Putamen (tissue), 1 donor: ENCODE data around the gene KIF26A.
"Not testable (repeated sequence)": the region's sequence is repeated elsewhere in the genome, so short reads cannot be mapped to it uniquely, and the experiment has no call there.

Experiments used
- DNase-seq: peaks from one replicate; pipeline ENCODE4 v3.0.0-alpha.2; 2016; ENCODE audit warnings: low spot score

The KIF26A gene

DNA sequence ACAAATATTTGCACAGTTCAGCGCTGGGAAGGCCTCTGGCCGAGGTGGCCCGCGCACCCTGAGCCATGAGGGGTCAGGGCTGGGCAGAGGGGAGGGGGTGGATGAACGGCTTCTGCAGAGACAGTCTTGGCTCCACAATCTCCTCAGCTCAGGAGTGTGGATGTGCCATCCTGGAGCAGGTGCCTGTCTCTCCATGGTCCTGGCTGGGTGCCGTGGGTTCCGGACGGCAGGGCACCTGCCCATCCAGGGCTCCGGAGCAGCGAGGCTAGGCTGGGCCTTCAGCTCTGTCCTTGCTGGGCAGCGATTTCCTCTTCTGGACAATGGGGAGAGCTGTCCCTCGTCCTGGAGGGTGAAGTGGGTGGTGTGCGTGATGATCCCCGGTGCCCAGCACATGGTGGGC, 55.6 kb downstream of the KIF26A start:
- DNase-seq = no peak

- no peak for DNase-seq
These were observed 56.3 kb downstream of the KIF26A start for GRCh38 chr14:104194716-104195115.

DNA sequence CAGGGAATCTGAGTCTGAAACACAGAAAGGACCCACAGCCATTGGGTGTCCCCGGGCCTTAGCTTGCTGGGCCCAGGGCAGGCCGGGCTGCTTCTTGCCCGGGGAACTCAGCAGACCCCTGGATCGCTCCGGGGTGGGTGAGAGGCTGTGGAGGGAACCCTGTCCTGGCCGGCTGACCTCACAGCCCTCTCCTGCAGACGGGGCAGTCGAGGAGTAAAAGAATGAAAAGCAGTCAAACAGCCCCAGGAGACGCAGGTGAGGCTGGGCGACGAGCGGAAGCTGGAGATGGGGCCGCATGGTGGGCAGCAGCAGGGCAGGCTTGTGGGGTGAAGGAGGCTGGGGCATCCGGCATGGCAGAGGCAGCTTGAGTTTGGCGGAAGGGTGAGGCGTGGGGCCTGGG, 57.0 kb downstream of the KIF26A start:
- DNase-seq = no peak

- DNase-seq = no peak
These were observed 57.5 kb downstream of the KIF26A start for GRCh38 chr14:104195878-104196277.

DNA sequence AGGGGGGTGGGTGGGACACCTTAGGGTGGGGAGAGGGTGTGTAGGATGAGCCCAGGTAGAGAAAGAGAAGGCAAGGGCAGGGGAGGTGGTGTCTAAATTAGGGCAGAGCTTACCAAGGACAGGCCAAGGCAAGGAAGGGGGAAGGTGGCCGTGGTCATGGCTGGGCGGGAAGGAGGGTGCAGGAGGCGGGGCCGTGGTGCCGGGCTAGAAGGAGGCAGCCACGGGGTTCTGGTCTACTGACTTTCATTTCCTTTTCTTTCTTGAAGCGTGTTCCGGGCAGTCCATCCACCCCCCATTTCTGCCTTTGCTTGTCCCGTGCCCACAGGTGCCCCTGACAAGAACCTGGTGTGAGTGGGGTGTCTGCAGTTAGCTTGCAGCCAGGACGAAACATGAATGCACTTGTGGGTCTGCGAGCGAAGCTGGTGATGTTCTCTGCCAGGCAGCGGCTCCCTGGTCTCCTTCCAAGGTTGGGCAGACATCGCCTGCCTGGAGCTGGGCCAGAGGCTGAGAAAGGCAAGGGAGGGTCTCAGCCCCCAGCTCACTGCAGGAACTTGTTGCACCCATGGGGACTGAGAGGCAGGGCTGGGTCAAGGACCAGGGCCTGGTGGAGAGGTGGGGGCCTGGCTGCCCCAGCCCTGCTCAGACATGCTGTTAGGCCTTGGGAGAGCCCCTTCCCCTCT, 58.2 kb downstream of the KIF26A start:
- DNase-seq = no peak

- DNase-seq = no peak
These were observed 59.3 kb downstream of the KIF26A start for GRCh38 chr14:104197449-104198247.

DNA sequence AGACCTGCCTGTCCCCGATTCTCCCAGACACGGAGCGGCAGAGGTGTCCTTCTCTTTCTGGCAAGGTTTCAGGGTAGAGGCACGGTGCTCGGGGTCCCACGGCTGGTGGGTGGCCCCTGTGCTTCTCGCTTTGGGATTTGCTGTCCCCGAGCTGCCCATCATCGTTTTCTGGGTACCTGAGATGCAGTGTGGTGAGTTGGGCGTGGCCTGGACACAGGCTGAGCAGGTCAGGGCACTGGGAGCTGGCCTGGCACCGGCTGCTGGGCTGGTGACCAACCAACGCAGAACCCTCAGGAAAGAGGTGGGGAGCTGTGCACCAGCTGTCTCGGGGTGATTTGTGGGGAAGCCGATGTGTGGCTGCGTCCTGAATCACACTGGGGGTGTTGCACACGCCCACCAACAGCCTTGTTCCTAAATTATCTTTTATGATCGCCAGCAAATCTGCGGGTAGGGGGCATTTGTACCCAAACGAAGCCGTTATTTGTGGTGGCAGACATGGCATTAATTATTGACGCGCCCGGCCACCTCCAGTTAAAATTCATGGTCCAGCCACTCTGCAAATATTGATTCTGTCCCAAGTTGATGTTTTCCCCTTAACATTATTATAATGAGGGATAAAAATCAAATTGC, 61.0 kb downstream of the KIF26A start:
- no peak for DNase-seq

- no peak for DNase-seq
These were observed 61.7 kb downstream of the KIF26A start for GRCh38 chr14:104200106-104200505.

DNA sequence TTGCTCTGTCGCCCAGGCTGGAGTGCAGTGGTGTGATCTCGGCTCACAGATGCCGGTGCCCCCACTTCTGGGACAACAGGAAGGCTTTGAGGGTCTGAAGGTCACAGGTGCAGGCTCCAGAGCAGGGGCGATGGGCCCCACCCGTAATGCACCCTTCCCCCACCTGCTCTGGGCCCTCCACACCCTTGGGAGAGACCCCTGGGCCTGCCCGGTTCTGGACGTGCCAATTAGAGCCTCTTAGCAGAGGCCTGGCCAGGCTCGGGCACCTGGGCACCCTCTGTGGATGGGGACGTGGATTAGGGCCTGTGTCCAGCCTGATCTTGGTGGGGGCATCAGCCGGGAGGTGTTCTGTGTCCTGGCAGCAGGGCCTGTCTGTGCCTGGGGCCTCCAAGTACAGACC, 62.2 kb downstream of the KIF26A start:
- DNase-seq = no peak

DNA sequence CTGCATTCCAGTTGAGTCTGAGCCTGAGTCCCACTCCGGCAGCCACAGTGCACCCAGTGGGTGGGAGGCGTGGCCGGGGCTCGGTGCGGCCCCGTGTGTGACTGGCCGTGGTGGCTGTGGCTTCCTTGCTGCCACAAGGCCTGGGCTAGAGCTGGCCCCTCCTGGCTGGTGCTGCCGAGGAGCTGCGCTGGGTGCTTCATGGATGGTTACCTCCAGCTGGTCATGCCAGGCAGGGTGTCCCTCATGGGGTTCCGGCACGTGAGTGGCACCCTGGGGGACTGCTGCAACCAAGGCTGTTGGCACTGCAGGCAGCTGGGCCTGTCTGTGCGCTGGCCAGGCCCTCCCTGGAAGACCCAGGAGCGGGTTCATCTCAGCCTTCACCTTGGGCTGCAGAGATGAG, 62.7 kb downstream of the KIF26A start:
- DNase-seq = no peak

DNA sequence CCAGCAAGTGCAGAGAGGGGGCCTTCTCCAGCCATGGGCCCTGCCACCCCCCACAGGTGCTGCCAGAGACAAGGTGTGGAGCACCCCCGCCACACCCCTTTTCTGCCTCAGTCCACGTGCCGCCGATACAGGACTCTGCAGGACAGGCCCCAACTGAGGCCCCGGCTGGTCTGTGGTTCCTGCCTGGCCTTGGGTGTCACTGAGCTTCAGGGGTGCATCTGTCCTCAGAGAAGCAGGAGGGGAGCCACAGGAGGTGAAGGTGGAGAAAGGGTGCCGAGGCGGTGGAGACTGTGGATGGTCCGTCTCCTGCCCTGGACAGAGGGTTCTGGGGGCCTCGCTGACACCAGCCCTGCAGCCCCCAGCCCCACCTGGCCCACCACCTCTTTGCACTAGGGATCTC, 63.1 kb downstream of the KIF26A start:
- no peak for DNase-seq

GRCh38 chr14:104202259-104203070, 64.1 kb downstream of the KIF26A start:
- no peak for DNase-seq

DNA sequence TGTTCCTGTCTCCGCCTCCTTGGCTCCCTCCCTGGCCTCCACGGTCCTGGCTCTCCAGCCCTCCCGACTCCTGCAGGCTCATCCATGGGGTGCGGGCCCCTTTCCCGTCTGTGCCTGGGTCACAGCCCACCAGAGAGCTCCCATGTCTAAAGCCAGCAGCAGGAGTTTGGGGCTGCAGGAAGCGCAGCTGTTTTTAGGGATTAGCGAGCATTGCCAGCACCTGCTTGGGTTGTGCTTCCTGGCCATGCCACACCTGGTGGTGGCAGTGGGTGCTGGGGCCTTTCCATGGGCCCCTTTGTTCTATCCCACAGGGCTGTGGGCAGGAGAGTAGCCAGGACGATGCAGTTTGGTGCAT, 64.7 kb downstream of the KIF26A start:
- no peak for DNase-seq

DNA sequence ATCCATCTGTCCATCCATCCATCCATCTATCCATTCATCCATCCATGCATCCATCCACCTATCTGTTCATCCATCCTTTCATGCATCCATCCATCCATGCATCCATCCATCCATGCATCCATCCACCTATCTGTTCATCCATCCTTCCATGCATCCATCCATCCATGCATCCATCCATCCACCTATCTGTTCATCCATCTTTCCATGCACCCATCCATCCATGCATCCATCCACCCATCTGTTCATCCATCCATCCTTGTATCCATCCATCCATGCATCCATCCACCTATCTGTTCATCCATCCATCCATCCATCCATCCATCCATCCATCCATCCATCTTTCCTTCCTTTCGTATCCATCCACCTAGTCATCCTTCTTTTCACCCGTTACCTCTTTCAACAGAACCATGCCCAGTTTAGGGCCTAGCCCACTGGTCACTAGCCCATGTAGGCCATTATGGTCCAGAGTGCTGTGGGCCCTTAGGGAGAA, 66.3 kb downstream of the KIF26A start:
- no peak for DNase-seq

DNA sequence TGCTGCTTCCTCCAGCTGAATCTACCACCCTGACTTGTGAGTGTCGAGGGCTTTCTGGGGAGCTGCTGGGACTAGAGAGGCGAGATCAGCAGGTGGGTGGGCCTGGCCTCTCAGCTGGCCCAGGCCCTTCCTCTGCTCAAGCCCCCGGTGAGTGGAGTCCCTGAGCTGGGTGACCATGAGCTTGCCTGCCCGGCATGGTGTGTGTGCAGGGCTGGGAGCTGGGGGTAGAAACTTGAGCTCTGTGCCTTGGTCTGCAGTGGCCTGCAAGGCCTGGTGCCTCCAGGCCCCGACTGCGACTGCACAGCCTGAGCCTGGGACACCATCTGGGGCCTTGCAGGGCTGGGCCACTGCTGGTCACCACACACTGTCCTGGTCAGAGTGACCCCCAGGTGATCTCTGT, 67.4 kb downstream of the KIF26A start:
- DNase-seq = no peak

- DNase-seq = no peak
These were observed 68.0 kb downstream of the KIF26A start for GRCh38 chr14:104206281-104206904.

DNA sequence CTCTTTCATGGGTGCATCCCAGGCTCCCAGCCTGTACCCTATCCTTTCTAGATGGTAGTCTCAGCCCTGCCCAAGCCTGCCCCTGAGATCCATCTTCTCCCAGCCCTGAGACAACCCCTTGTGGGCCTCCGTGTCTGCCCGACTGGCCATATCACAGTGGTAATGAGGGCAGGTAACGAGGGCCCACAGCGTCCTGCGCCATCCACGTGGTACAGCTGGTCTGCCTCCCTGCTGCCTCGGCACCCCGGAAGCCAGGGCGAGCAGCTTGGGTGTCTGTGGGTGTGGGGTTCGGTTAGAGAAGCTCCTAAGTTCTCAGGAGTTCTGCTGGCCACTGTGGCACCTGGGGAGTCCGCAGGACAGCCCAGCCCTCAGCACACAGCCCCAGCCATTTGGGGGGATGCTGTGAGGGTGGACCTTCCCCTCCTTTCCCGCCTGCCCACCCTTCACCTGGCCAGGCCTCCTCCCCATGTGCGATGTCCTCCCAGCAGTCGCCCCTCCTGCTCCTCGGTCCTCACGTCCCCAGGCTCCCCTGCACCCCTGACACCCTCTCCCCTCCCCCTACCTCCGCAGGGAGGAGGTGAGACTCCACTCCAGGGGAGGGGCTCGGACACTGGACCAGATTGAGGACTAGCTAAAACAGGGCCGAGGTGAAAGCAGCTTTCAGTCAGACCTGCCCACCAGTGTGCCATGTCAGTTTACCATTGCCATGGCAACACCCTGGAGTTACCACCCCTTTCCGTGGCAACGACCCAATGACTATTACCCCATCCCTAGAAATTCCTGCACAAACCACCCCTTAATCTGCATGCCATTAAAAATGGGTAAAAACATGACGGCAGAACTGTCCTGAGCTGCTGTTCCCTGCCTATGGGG, 69.0 kb downstream of the KIF26A start:
- DNase-seq = no peak

DNA sequence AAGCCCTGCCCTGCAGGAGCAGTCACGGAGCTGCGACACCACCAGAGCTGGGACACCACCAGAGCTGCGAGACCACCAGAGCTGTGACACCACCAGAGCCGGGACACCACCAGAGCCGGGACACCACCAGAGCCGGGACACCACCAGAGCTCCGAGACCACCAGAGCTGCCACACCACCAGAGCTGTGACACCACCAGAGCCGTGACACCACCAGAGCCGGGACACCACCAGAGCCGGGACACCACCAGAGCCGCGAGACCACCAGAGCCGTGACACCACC, 69.6 kb downstream of the KIF26A start:
- DNase-seq = not testable (repeated sequence)

- DNase-seq = not testable (repeated sequence)
These were observed 69.9 kb downstream of the KIF26A start for GRCh38 chr14:104208331-104208730.

DNA sequence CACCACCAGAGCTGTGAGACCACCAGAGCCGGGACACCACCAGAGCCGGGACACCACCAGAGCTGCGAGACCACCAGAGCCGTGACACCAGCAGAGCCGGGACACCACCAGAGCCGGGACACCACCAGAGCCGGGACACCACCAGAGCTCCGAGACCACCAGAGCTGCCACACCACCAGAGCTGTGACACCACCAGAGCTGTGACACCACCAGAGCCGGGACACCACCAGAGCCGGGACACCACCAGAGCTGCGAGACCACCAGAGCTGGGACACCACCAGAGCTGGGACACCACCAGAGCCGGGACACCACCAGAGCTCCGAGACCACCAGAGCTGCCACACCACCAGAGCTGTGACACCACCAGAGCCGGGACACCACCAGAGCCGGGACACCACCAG, 70.7 kb downstream of the KIF26A start:
- not testable (repeated sequence) for DNase-seq
